ENCODE measurements around the gene ZNF44. TPM values are rescaled to one million over a fixed set of nuclear protein-coding genes. Genes with fewer than 3 reads are reported as not detected.
A peak's percentile ranks its signal among the peaks of the same experiment; 100 is the strongest.

ZNF44 gene
- polyA plus RNA-seq (2013) = 6.0 and 6.2 TPM in 2 replicates

DNA sequence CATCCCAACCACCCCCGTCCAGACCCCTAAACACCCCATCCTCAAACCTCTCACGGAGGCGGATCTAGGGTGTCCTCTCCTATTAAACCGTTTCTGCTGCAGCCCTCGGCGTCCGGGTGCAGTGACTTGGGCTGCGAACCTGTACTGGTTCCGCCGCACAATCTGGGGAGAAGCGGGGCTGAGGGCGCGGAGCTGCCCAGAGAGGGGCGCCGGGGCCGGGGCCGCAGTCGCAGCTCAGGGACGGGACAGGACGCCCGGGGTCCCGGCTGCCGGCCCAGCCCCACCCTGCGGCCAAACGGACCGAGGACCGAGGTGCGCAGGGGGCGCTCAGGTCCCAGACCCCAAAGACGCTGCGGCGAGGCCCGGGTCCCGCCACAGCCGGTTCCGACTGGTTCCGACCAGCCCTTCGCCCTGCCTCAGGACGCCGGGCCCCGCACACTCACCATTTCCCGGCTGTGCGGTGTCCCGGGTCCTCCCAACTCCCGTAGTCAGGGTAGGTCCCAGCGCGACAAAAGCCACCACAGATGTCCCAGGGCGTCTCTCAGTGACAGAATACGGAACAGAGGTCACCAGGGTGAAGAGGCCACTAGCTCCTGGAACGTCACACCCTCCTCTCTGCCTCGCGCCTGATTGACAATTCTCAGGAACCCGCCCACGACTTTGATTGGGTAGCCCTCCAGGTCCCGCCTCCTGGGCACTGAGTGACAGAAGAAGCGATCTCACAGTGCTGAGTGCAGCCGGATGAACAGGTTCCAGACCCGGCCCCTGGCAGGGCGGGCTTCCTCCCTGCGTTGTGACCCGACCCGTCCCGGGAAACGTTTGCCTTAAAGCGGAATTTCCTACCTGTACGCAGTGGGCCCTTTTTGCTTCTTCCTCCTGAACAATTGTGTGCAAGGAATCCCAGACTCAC, at the start of gene ZNF44:
Gene ZNF44 (minus strand): TSS at position 635 of the 910 bp plus-strand sequence. CDS start 189 bp downstream, at position 446.
- Histone ChIP-seq H4K12ac (ENCODE audit: low read depth, low read length) (peak within 1 kb of the TSS; percentile 58), H2AFZ (ENCODE audit: insufficient read depth, low read length, poor library complexity) (peak within 1 kb of the TSS; percentile 56), H3K18ac (ENCODE audit: low read length) (peak within 1 kb of the TSS; percentile 98), H3K23ac (ENCODE audit: low read length) (no peak within 1 kb of the TSS), H3K14ac (ENCODE audit: low read length) (peak within 1 kb of the TSS; percentile 91), H3K4me1 (ENCODE audit: control insufficient read depth in 1 of 2, insufficient read depth in 2 of 2, low read length in 2 of 2) (peaks cover 12 to 16% of the 10 kb centered on the region in 2 experiments), H3K79me2 (ENCODE audit: control insufficient read depth, insufficient read depth, low read length, poor library complexity) (peaks cover 18% of the 10 kb centered on the region), H4K91ac (ENCODE audit: low read depth, low read length) (peak within 1 kb of the TSS; percentile 94), H2BK120ac (ENCODE audit: insufficient read depth, low read length, poor library complexity) (peak within 1 kb of the TSS; percentile 93), H3K27ac (ENCODE audit: low read depth, low read length) (peak within 1 kb of the TSS; percentile 96), H3K4ac (ENCODE audit: low read depth, low read length) (peak within 1 kb of the TSS; percentile 87), H3K4me2 (ENCODE audit: low read length) (peak within 1 kb of the TSS; percentile 70), H3K4me3 (ENCODE audit: low read depth, low read length) (peak within 1 kb of the TSS; percentile 96), H2BK12ac (ENCODE audit: low read length) (peak within 1 kb of the TSS; percentile 53), H3K36me3 (ENCODE audit: control insufficient read depth in 1 of 2, insufficient read depth in 2 of 2, low read length in 2 of 2) (peaks cover 6 to 7% of the 10 kb centered on the region in 2 experiments), H3K79me1 (ENCODE audit: low read length) (peaks cover 12% of the 10 kb centered on the region), H2AK5ac (ENCODE audit: low read length) (peak within 1 kb of the TSS; percentile 56), H3K9me3 (ENCODE audit: insufficient read depth, low read depth, low read length) (peaks cover 3% of the 10 kb centered on the region), H3K27me3 (ENCODE audit: insufficient read depth, low read length) (no peaks in the 10 kb centered on the region), H4K8ac (ENCODE audit: low read depth, low read length) (peak within 1 kb of the TSS; percentile 80), H2BK5ac (ENCODE audit: low read depth, low read length, poor library complexity) (peak within 1 kb of the TSS; percentile 92), H3K9ac (ENCODE audit: low read length) (peak within 1 kb of the TSS; percentile 89)
- peak; percentile 100 for DNase-seq
- WGBS (ENCODE audit: extremely low coverage, insufficient coverage, insufficient read length) = no CpG with 5 or more reads among the region's 66 CpGs

DNA sequence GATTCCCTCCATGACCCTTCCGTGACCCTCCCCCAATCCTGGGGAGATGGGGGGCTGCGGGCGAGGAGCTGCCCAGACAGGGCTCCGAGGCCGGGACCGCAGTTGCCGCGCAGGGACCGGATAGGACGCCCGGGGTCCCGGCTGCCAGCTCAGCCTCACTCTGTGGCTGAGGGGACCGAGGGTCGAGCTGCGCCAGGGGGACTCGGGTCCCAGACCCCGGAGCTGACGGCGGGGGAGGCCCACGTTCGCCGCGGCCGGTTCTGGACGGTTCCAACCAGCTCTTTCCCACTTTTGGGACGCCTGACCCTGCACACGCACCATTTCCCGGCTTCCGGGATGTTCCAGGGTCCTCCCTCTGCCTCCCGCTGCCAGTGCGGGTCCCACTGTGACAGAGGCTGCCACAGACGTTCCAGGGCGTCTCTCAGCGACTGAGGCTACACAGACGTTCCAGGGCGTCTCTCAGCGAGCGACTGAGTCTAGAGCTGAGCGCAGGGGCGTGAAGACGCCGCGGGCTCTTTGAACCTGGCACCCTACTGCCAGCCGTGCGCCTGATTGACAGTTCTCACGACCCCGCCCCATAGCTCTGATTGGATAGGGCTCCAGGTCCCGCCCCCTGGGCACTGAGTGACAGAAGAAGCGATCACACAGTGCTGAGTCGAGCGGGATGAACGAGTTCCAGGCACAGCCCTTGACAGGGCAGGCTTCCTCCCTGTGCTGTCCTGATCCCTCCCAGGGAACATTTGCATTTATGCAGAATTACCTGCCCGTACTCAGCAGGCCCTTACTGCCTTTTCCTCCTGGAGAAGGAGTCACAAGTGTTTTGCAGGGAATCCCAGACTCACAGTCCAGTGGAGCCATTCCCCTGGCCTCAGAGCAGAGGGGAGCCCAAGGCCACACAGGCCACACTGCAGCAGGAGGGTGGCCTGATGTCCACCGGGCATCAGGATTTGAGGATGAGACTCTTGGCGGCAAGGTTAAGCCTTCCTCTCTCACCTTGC, 38.8 kb upstream of the ZNF44 start, which contains the start of gene ZNF563:
Gene ZNF563 (minus strand): TSS at position 472 of the 998 bp plus-strand sequence. CDS start 151 bp downstream, at position 321.
- Histone ChIP-seq H3K18ac (ENCODE audit: low read length) (peak within 1 kb of the TSS; percentile 72), H2BK120ac (ENCODE audit: insufficient read depth, low read length, poor library complexity) (peak within 1 kb of the TSS; percentile 34), H2AFZ (ENCODE audit: insufficient read depth, low read length, poor library complexity) (peak within 1 kb of the TSS; percentile 79), H3K9ac (ENCODE audit: low read length) (peak within 1 kb of the TSS; percentile 75), H3K4ac (ENCODE audit: low read depth, low read length) (peak within 1 kb of the TSS; percentile 22), H3K79me2 (ENCODE audit: control insufficient read depth, insufficient read depth, low read length, poor library complexity) (peaks cover 4% of the 10 kb centered on the region), H4K12ac (ENCODE audit: low read depth, low read length) (peak within 1 kb of the TSS; percentile 76), H3K4me1 (ENCODE audit: control insufficient read depth in 1 of 2, insufficient read depth in 2 of 2, low read length in 2 of 2) (peaks cover 6 to 13% of the 10 kb centered on the region in 2 experiments), H3K27ac (ENCODE audit: low read depth, low read length) (peak within 1 kb of the TSS; percentile 1), H3K27me3 (ENCODE audit: insufficient read depth, low read length) (no peaks in the 10 kb centered on the region), H2BK5ac (ENCODE audit: low read depth, low read length, poor library complexity) (peak within 1 kb of the TSS; percentile 65), H4K8ac (ENCODE audit: low read depth, low read length) (peak within 1 kb of the TSS; percentile 85), H2BK12ac (ENCODE audit: low read length) (no peak within 1 kb of the TSS), H3K4me3 (ENCODE audit: low read depth, low read length) (peak within 1 kb of the TSS; percentile 74), H3K23ac (ENCODE audit: low read length) (no peak within 1 kb of the TSS), H3K79me1 (ENCODE audit: low read length) (peaks cover 7% of the 10 kb centered on the region), H2AK5ac (ENCODE audit: low read length) (no peak within 1 kb of the TSS), H3K4me2 (ENCODE audit: low read length) (peak within 1 kb of the TSS; percentile 76), H3K9me3 (ENCODE audit: insufficient read depth, low read depth, low read length) (peaks cover 2% of the 10 kb centered on the region), H4K91ac (ENCODE audit: low read depth, low read length) (peak within 1 kb of the TSS; percentile 73), H3K36me3 (ENCODE audit: control insufficient read depth in 1 of 2, insufficient read depth in 2 of 2, low read length in 2 of 2) (no peaks in the 10 kb centered on the region), H3K14ac (ENCODE audit: low read length) (peak within 1 kb of the TSS; percentile 65)
- DNase-seq = peak; percentile 66 to 76
- no CpG with 5 or more reads among the region's 55 CpGs for WGBS (ENCODE audit: extremely low coverage, insufficient coverage, insufficient read length)

DNA sequence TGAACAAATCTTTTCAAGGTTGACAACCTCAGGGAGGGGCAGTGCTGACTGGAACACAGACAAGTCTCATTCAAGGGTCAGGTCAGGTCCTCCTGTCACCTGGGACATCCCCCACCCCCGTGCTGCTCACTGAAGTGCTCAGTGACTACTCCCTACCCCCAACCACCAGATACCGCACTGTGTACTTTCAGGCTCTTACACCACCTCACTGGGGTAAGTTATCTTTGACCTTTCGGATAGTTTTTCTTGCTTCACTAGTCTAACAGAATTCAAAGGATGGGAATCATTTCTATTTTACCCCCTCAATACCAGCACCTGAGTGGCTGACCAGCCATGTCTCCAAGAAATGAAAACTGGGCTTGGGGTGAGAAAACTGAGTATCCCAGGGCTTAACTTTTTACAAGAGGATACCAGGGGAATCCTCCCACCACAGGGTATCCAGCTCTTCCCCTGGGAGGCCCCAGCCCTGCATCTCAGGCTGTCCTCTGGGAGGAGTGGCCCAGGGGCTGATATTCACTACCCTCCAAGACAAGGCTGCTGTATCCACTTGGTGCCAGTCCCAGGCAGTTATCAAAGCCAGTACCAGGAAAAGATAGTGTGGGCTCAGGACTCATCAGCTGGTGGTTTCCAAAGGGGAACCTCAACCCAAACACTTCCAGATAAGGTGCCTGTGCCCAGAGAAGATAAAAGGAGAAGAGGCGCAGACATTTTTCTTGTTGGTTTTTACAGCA, 36.7 kb upstream of the ZNF44 start:
- Histone ChIP-seq H4K8ac (ENCODE audit: low read depth, low read length) (no peak overlapping the region), H2AK5ac (ENCODE audit: low read length) (no peak overlapping the region), H4K12ac (ENCODE audit: low read depth, low read length) (no peak overlapping the region), H3K4me1 (ENCODE audit: control insufficient read depth in 1 of 2, insufficient read depth in 2 of 2, low read length in 2 of 2) (peaks cover 6 to 13% of the 10 kb centered on the region in 2 experiments), H2BK12ac (ENCODE audit: low read length) (no peak overlapping the region), H3K27me3 (ENCODE audit: insufficient read depth, low read length) (no peaks in the 10 kb centered on the region), H3K18ac (ENCODE audit: low read length) (no peak overlapping the region), H3K4me3 (ENCODE audit: low read depth, low read length) (no peak overlapping the region), H3K14ac (ENCODE audit: low read length) (no peak overlapping the region), H2AFZ (ENCODE audit: insufficient read depth, low read length, poor library complexity) (no peak overlapping the region), H3K23ac (ENCODE audit: low read length) (no peak overlapping the region), H3K4ac (ENCODE audit: low read depth, low read length) (no peak overlapping the region), H3K4me2 (ENCODE audit: low read length) (no peak overlapping the region), H3K9ac (ENCODE audit: low read length) (no peak overlapping the region), H3K36me3 (ENCODE audit: control insufficient read depth in 1 of 2, insufficient read depth in 2 of 2, low read length in 2 of 2) (no peaks in the 10 kb centered on the region), H3K9me3 (ENCODE audit: insufficient read depth, low read depth, low read length) (no peaks in the 10 kb centered on the region), H3K79me2 (ENCODE audit: control insufficient read depth, insufficient read depth, low read length, poor library complexity) (peaks cover 4% of the 10 kb centered on the region), H3K27ac (ENCODE audit: low read depth, low read length) (no peak overlapping the region), H2BK5ac (ENCODE audit: low read depth, low read length, poor library complexity) (no peak overlapping the region), H2BK120ac (ENCODE audit: insufficient read depth, low read length, poor library complexity) (no peak overlapping the region), H4K91ac (ENCODE audit: low read depth, low read length) (no peak overlapping the region), H3K79me1 (ENCODE audit: low read length) (peaks cover 7% of the 10 kb centered on the region)
- WGBS (ENCODE audit: extremely low coverage, insufficient coverage, insufficient read length) = no CpG with 5 or more reads among the region's 4 CpGs
- DNase-seq = peak in 1 of 2 donors; percentile 17

Measured in trophoblast cell (in vitro differentiated cells and primary cell).